Smooth muscle cell (in vitro differentiated cells): Measurements from ENCODE around the gene TSPAN33. TPM values are rescaled to one million over a fixed set of nuclear protein-coding genes. Genes with fewer than 3 reads are reported as not detected.

Source experiments
- DNase-seq: peaks from one replicate; lab custom pipeline; 2025; ENCODE audit not compliant: unreplicated experiment; lab: John Stamatoyannopoulos, UW
- H2AFZ ChIP-seq: fragments of 200-600 bp; sonication (generic); 2 replicates; pipeline ENCODE4 v1.6.0; 2016; ENCODE audit warnings: antibody characterized with exemption, low read depth, mild to moderate bottlenecking
- H3F3A ChIP-seq: fragments of 200-600 bp; sonication (generic); 2 replicates; pipeline ENCODE4 v1.6.0; 2017; ENCODE audit warnings: antibody characterized with exemption, low read depth
- H3K27ac ChIP-seq: fragments of 200-600 bp; sonication (generic); 2 replicates; pipeline ENCODE4 v1.5.1; 2016; ENCODE audit warnings: low read depth, mild to moderate bottlenecking
- H3K27me3 ChIP-seq: fragments of 200-600 bp; sonication (generic); 2 replicates; pipeline ENCODE4 v1.6.1; 2016; ENCODE audit warnings: low read depth, mild to moderate bottlenecking
- H3K36me3 ChIP-seq: fragments of 200-600 bp; sonication (generic); 2 replicates; pipeline ENCODE4 v1.5.1; 2016; ENCODE audit warnings: low read depth
- H3K4me1 ChIP-seq: fragments of 200-600 bp; sonication (generic); 2 replicates; pipeline ENCODE4 v1.5.1; 2016; ENCODE audit warnings: low read depth
- H3K4me2 ChIP-seq: fragments of 200-600 bp; sonication (generic); 2 replicates; pipeline ENCODE4 v1.6.0; 2016; ENCODE audit warnings: mild to moderate bottlenecking
- H3K4me3 ChIP-seq: fragments of 200-600 bp; sonication (generic); 2 replicates; pipeline ENCODE4 v1.5.1; 2016; ENCODE audit warnings: mild to moderate bottlenecking
- H3K79me2 ChIP-seq: fragments of 200-600 bp; sonication (generic); 2 replicates; pipeline ENCODE4 v1.6.0; 2016; ENCODE audit warnings: low read depth, mild to moderate bottlenecking
- H3K9ac ChIP-seq: fragments of 200-600 bp; sonication (generic); 2 replicates; pipeline ENCODE4 v1.6.0; 2016; ENCODE audit warnings: low read depth
- H3K9me3 ChIP-seq: fragments of 200-600 bp; sonication (generic); replicated peaks from 2 replicates; pipeline ENCODE4 v1.5.1; 2016; ENCODE audit warnings: low read depth
- H4K20me1 ChIP-seq: fragments of 200-600 bp; sonication (generic); 2 replicates; pipeline ENCODE4 v1.6.0; 2016; ENCODE audit warnings: low read depth
- CTCF ChIP-seq: fragments of 200-600 bp; sonication (generic); IDR thresholded peaks from 2 replicates; pipeline ENCODE4 v1.5.1; 2017; ENCODE audit warnings: borderline replicate concordance, mild to moderate bottlenecking, antibody characterized with exemption; ENCODE audit not compliant: insufficient read depth, poor library complexity, severe bottlenecking
- WGBS: methylation state at CpG from one replicate; pipeline ENCODE4 v1.1.7; 2016; ENCODE audit warnings: low lambda C conversion rate; 5-methylcytosine and 5-hydroxymethylcytosine counted together
- polyA plus RNA-seq: library from polyadenylated mRNA; unstranded; fragments of >200 nt; fragmentation: Nextera tagmentation; extraction: Ambion mirVana; gene quantifications from 2 replicates; pipeline ENCODE4 v1.2.1, GENCODE V29; 2016
- total RNA-seq: library from RNA; depleted of rRNA; stranded (reverse); fragments of >200 nt; gene quantifications from 2 replicates; pipeline ENCODE4 v1.2.3, GENCODE V29; 2014

The TSPAN33 gene
- total and polyA plus RNA-seq, 2 experiments from 2014 or later, result 1.6 to 2.8 TPM

GRCh38 chr7:129123510-129123857 is 21.0 kb upstream of the TSPAN33 start:
- no peak for TF ChIP-seq CTCF
- Histone ChIP-seq H3K4me3 (no peak overlapping the region), H3K4me1 (no peaks in the 10 kb centered on the region), H3K4me2 (no peak overlapping the region), H4K20me1 (no peaks in the 10 kb centered on the region), H3K27me3 (peaks cover 3% of the 10 kb centered on the region), H3F3A (no peaks in the 10 kb centered on the region), H3K9me3 (peaks cover 6% of the 10 kb centered on the region), H3K36me3 (no peaks in the 10 kb centered on the region), H3K9ac (no peak overlapping the region), H2AFZ (no peak overlapping the region), H3K27ac (no peak overlapping the region), H3K79me2 (no peaks in the 10 kb centered on the region)
- no peak for DNase-seq
- WGBS, result 96% methylated on average over 4 of the region's 4 CpGs

- H3F3A ChIP-seq, result no peaks in the 10 kb centered on the region
- H2AFZ ChIP-seq, result no peak overlapping the region
- WGBS, result 69% methylated on average over 29 of the region's 50 CpGs
- H3K36me3 ChIP-seq, result no peaks in the 10 kb centered on the region
- no peak for DNase-seq
- H3K4me2 ChIP-seq, result no peak overlapping the region
- no peaks in the 10 kb centered on the region for H4K20me1 ChIP-seq
- H3K79me2 ChIP-seq, result no peaks in the 10 kb centered on the region
- no peak overlapping the region for H3K9ac ChIP-seq
- no peak overlapping the region for H3K27ac ChIP-seq
- no peak for TF ChIP-seq CTCF
- H3K9me3 ChIP-seq, result no peaks in the 10 kb centered on the region
- H3K4me1 ChIP-seq, result no peaks in the 10 kb centered on the region
- peaks cover 3% of the 10 kb centered on the region for H3K27me3 ChIP-seq
- no peak overlapping the region for H3K4me3 ChIP-seq
Measured at GRCh38 chr7:129126314-129126713, 18.2 kb upstream of the TSPAN33 start.

- Histone ChIP-seq H3K79me2 (no peaks in the 10 kb centered on the region), H3K4me3 (no peak overlapping the region), H3K4me2 (no peak overlapping the region), H3K27ac (no peak overlapping the region), H3K27me3 (peaks cover 3% of the 10 kb centered on the region), H4K20me1 (no peaks in the 10 kb centered on the region), H3K9me3 (no peaks in the 10 kb centered on the region), H3K36me3 (no peaks in the 10 kb centered on the region), H3F3A (no peaks in the 10 kb centered on the region), H3K4me1 (no peaks in the 10 kb centered on the region), H3K9ac (no peak overlapping the region), H2AFZ (no peak overlapping the region)
- DNase-seq, result no peak
- 98% methylated on average over 23 of the region's 24 CpGs for whole genome bisulfite sequencing
- TF ChIP-seq CTCF, result no peak
Measured at GRCh38 chr7:129127154-129127553, 17.4 kb upstream of the TSPAN33 start.

GRCh38 chr7:129127601-129128000 is 16.9 kb upstream of the TSPAN33 start:
- H3K27ac ChIP-seq, result no peak overlapping the region
- TF ChIP-seq CTCF, result no peak
- no peak overlapping the region for H3K4me2 ChIP-seq
- H4K20me1 ChIP-seq, result no peaks in the 10 kb centered on the region
- H3K27me3 ChIP-seq, result peaks cover 3% of the 10 kb centered on the region
- no peaks in the 10 kb centered on the region for H3K36me3 ChIP-seq
- 97% methylated on average over 24 of the region's 28 CpGs for WGBS
- H3K9me3 ChIP-seq, result no peaks in the 10 kb centered on the region
- H3K79me2 ChIP-seq, result no peaks in the 10 kb centered on the region
- no peak for DNase-seq
- H3K9ac ChIP-seq, result no peak overlapping the region
- no peaks in the 10 kb centered on the region for H3K4me1 ChIP-seq
- no peak overlapping the region for H2AFZ ChIP-seq
- no peaks in the 10 kb centered on the region for H3F3A ChIP-seq
- no peak overlapping the region for H3K4me3 ChIP-seq
